ENCODE results near the gene HLCS. TPM values are rescaled to one million over a fixed set of nuclear protein-coding genes. Genes with fewer than 3 reads are reported as not detected.

HLCS gene
- total RNA-seq, 1 donor from 2014 or later = 10.3 TPM

- intact Hi-C loops (cut with DNase I) = no loop called here
- Histone ChIP-seq H3K9me3 (no peaks in the 10 kb centered on the region), H3K36me3 (no peaks in the 10 kb centered on the region), H3K27ac (no peak overlapping the region), H3K4me1 (no peaks in the 10 kb centered on the region), H3K27me3 (no peaks in the 10 kb centered on the region), H3K4me3 (no peak overlapping the region)
- no peak for DNase-seq (ENCODE audit: extremely low spot score in 2 of 2)
- TF ChIP-seq CTCF (IDR thresholded peaks at IDR 0.05) = no peak
- no peak for TF ChIP-seq POLR2AphosphoS5 (IDR thresholded peaks at IDR 0.05; ENCODE audit: insufficient read depth in 1 of 2, low read depth in 1 of 2)
Observed at GRCh38 chr21:36743008-36743407, 223.5 kb downstream of the HLCS start.

GRCh38 chr21:36741506-36741905, 225.0 kb downstream of the HLCS start:
- intact Hi-C loops (cut with DNase I) = no loop called here
- TF ChIP-seq POLR2AphosphoS5 (IDR thresholded peaks at IDR 0.05; ENCODE audit: insufficient read depth in 1 of 2, low read depth in 1 of 2) = no peak
- TF ChIP-seq POLR2A (IDR thresholded peaks at IDR 0.05) = no peak
- no peak for TF ChIP-seq CTCF (IDR thresholded peaks at IDR 0.05)

GRCh38 chr21:36738489-36739126, 227.9 kb downstream of the HLCS start:
- TF ChIP-seq CTCF (IDR thresholded peaks at IDR 0.05) = no peak
- no peak for TF ChIP-seq POLR2A (IDR thresholded peaks at IDR 0.05)
- TF ChIP-seq POLR2AphosphoS5 (IDR thresholded peaks at IDR 0.05; ENCODE audit: insufficient read depth in 1 of 2, low read depth in 1 of 2) = no peak
- no peaks in the 10 kb centered on the region for H3K27me3 ChIP-seq
- no peaks in the 10 kb centered on the region for H3K36me3 ChIP-seq
- intact Hi-C loops (cut with DNase I) = no loop called here
- H3K9me3 ChIP-seq = no peaks in the 10 kb centered on the region
- H3K27ac ChIP-seq = no peak overlapping the region
- DNase-seq (ENCODE audit: extremely low spot score in 2 of 2) = no peak
- no peaks in the 10 kb centered on the region for H3K4me1 ChIP-seq
- H3K4me3 ChIP-seq = no peak overlapping the region

More at GRCh38 chr21:36741506-36741905, 225.0 kb downstream of the HLCS start:
- H3K27me3 ChIP-seq = no peaks in the 10 kb centered on the region
- H3K27ac ChIP-seq = no peak overlapping the region
- H3K4me3 ChIP-seq = no peak overlapping the region
- H3K4me1 ChIP-seq = no peaks in the 10 kb centered on the region
- no peaks in the 10 kb centered on the region for H3K36me3 ChIP-seq
- no peaks in the 10 kb centered on the region for H3K9me3 ChIP-seq
- DNase-seq (ENCODE audit: extremely low spot score in 2 of 2) = no peak

GRCh38 chr21:36735724-36736320, 230.6 kb downstream of the HLCS start:
- intact Hi-C loops (cut with DNase I) = no loop called here
- TF ChIP-seq POLR2AphosphoS5 (IDR thresholded peaks at IDR 0.05; ENCODE audit: insufficient read depth in 1 of 2, low read depth in 1 of 2) (no peak), POLR2A (IDR thresholded peaks at IDR 0.05) (no peak), CTCF (IDR thresholded peaks at IDR 0.05) (no peak)
- no peaks in the 10 kb centered on the region for H3K36me3 ChIP-seq

GRCh38 chr21:36735201-36735515, 231.3 kb downstream of the HLCS start:
- DNase-seq (ENCODE audit: extremely low spot score in 2 of 2) = no peak
- no peak for TF ChIP-seq CTCF (IDR thresholded peaks at IDR 0.05)
- no peak for TF ChIP-seq POLR2AphosphoS5 (IDR thresholded peaks at IDR 0.05; ENCODE audit: insufficient read depth in 1 of 2, low read depth in 1 of 2)
- no peak for TF ChIP-seq POLR2A (IDR thresholded peaks at IDR 0.05)
- no peaks in the 10 kb centered on the region for H3K27me3 ChIP-seq
- H3K4me3 ChIP-seq = no peak overlapping the region
- no peaks in the 10 kb centered on the region for H3K36me3 ChIP-seq
- intact Hi-C loops (cut with DNase I) = no loop called here
- H3K9me3 ChIP-seq = no peaks in the 10 kb centered on the region
- no peak overlapping the region for H3K27ac ChIP-seq
- no peaks in the 10 kb centered on the region for H3K4me1 ChIP-seq

More at GRCh38 chr21:36735724-36736320, 230.6 kb downstream of the HLCS start:
- H3K4me1 ChIP-seq = no peaks in the 10 kb centered on the region
- DNase-seq (ENCODE audit: extremely low spot score in 2 of 2) = no peak
- H3K27me3 ChIP-seq = no peaks in the 10 kb centered on the region
- no peak overlapping the region for H3K4me3 ChIP-seq
- no peaks in the 10 kb centered on the region for H3K9me3 ChIP-seq
- H3K27ac ChIP-seq = no peak overlapping the region
